CD1c-positive myeloid dendritic cell (primary cell): ENCODE data around the gene WSB2.

Experiments used
- DNase-seq: peaks from one replicate; pipeline ENCODE4 v3.0.0-alpha.2; 2016; ENCODE audit errors: extremely low spot score

WSB2 gene

DNA sequence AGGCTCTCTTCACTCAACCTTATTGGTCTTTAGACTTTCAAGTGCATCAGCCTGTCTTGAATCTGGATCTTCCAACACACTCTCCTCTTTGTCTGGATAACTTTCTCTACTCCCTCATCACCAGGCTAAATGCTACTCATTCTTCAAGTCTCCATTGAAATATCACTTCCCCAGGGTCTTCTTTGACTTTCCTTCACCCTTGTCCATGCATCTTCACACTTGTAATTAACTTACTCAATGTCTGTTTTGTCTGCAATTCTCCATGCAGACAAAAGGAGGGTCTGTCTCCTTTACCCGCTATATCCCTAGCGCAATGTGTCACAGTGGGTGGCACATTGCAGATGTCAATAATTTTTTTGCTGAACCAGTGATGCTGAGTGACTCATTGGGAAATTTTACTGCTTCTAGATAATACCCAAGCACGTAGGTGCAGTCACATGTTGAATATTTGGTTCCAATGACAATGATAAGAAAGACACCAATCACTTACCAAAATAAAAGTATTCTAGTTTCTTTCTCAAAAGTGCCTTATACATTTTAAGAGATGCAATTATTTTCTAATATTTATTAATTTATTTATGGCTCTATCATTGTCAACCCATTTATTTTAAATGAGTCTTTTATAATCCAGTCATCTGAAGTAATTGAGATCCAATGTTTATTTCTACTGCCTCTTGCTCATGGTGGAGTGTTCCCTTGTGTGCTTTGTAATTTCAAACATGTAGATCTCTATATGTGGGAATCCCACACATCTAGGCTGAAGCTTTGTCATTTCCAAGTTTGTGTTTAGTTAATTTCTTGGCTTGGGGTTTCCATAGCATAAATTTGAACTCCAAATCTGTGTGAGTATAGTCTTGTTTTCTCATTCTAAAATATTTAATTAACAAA, 66.2 kb downstream of the WSB2 start:
- no peak for DNase-seq

DNA sequence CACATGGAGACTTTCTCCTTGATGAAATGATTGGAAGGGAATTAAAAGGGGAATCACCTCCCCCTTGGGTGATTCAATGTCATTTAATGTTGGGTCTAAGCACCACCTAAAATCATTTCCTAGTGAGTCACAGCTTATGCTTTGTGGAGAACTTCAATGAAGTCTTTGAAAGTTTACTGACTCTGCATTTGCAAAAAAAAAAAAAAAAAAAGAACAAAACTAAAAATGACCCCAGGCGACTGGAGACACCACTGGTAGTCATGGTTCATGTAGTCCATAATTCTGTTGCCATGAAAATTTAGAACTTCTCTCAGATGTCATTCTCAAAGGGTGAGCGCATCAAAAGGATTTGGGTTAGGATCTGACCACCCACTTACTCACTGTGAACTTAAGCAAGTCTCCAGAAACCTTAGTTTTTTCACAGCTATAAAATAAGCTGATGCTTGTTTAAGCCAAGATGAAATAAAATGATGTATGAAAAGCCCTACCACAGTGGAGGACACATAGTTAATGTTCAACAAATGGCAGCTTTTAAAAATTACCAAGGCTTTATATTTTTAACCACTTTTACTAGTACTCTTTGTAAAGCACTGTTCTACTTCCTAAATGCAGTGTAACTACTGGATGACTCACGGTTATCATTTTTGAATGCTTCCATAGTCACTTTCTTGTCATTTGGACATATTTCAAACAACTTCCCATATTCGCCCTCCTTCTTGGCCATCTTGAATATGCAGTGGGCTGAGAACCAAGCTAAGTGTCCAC, 74.1 kb downstream of the WSB2 start:
- DNase-seq: no peak

DNA sequence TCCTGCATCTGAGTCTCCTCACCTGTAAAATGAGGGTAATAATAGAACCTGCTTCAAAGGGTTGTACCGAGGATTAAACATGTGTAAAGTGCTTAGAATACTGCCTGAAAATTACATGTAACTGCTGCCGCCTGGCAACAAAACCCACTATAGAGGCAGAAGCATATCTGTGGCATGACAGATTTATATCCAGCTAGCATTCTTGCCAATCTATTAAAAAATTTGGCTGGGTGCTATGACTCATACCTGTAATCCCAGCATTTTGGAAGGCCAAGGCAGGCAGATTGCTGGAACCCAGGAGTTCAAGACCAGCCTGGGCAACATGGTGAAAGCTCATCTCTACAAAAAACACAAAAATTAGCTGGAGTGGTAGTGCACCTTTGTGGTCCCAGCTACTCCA, 75.8 kb downstream of the WSB2 start:
- DNase-seq: no peak
